Activated CD8-positive, alpha-beta memory T cell treated with anti-CD3 and anti-CD28 coated beads for 48 hours (primary cell): ENCODE measurements around the gene GIMAP8.

Experiments used
- DNase-seq, 3 experiments: peaks; one replicate each; pipeline ENCODE4 v3.0.0-alpha.2; 2020; ENCODE audit warnings: low read depth in 2 of 3, low spot score in 2 of 3

GIMAP8 gene

GRCh38 chr7:150450491-150451001, at the start of gene GIMAP8:
Gene GIMAP8, plus strand, starts transcription at chr7:150450630. Its CDS starts 16,069 bp downstream, at chr7:150466699.
- DNase-seq, result peak in 1 of 3 experiments; percentile 50

GRCh38 chr7:150400788-150401423, 49.5 kb upstream of the GIMAP8 start:
- DNase-seq, result no peak

DNA sequence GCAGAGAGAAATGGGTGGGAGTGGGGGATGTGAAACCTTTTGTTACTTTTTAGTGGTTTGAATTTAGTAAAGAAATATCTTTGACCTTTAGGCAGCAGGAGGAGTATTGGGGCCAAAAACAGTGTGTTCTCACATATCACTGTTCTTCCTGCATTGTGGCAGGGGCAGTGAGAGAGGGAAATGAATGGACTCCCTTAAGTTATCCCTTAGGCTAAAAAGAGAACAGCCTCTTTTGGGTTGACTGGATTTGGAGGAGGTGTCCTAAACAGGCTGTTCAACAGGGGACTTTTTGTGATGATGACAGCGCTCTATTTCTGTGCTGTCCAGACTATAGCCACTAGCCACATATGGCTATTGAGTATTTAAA, 49.0 kb upstream of the GIMAP8 start:
- no peak for DNase-seq

DNA sequence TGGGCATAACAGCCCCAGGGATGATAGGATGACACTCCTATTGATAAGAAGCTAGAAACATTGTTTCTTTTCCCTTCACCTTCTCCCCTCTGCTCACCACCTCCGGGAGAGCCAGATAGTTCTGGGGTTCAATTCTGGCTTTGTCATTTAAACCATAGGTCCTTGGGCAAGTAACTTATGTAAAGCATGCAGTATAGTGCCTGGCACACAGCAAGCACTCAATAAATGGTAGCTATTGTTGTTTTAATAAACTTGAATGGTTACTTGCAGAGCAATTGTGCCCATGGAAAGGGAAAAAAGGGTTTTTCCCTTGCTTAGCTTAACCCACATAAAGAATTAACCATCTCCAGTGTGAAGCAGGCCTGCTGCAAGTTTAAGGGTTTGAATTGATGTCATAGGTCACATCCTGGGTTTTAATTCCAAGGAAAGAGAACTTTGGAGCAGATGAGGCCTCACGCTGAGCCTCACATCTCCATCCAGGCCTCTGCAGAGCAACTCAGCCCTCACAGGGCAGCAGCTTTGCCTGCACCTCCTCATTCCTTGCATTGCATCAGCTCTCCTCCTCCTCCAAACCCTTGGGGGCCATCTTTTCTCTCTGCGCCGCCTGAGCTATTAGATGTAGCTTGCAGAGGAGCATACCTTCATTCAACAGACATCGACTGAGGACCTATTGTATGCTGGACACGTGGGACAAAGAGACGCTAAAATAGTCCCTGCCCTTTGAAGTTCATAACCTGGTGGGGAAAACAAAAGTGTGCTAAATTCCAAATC, 48.4 kb upstream of the GIMAP8 start:
- no peak for DNase-seq

GRCh38 chr7:150402671-150403321, 47.6 kb upstream of the GIMAP8 start:
- no peak for DNase-seq

- no peak for DNase-seq
Observed at GRCh38 chr7:150403376-150404171, 46.9 kb upstream of the GIMAP8 start.

GRCh38 chr7:150404172-150404804, 46.1 kb upstream of the GIMAP8 start:
- no peak for DNase-seq

- peak; percentile 40 to 72 (median 59) for DNase-seq
Observed at GRCh38 chr7:150404805-150405583, 45.4 kb upstream of the GIMAP8 start.

DNA sequence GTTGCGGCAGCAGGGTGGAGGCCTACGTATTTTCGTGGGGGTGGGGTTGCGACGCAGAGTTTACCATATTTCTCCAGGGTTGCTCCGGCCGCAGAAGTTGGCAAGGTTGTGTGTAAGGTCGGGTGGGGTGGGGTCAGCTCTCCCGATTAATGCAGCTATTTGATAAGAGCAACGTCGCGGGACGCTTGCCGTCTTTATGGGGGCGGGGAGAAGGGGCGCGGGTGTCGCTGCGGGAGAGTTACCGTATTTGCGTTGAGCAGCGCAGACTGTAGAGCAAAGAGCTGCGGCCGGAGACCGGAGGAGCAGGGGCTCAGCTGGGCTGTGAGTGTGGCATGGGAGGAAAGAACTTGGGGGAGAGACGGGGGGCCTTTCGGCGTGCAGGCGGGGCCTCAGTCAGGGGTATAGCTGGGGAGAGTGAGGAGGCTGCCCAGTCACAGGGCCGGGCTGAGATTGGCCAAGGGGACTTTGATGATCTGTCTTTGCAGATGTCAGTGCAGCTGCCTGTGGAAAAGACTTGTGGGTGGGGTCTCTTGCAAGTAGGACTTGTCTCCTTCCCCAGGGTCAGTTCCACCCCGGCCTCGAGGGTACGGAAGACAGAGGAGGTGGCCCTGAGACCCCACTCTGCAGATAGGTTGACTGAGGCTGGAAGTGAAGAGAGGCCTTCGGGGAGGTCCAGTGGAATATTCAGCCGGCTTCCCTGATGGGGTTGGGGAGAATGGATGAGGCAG, 44.7 kb upstream of the GIMAP8 start:
- no peak for DNase-seq

- DNase-seq, result no peak
Observed at GRCh38 chr7:150406312-150406566, 44.2 kb upstream of the GIMAP8 start.

- no peak for DNase-seq
Observed at GRCh38 chr7:150406567-150407421, 43.6 kb upstream of the GIMAP8 start.

- no peak for DNase-seq
Observed at GRCh38 chr7:150407588-150408392, 42.6 kb upstream of the GIMAP8 start.

DNA sequence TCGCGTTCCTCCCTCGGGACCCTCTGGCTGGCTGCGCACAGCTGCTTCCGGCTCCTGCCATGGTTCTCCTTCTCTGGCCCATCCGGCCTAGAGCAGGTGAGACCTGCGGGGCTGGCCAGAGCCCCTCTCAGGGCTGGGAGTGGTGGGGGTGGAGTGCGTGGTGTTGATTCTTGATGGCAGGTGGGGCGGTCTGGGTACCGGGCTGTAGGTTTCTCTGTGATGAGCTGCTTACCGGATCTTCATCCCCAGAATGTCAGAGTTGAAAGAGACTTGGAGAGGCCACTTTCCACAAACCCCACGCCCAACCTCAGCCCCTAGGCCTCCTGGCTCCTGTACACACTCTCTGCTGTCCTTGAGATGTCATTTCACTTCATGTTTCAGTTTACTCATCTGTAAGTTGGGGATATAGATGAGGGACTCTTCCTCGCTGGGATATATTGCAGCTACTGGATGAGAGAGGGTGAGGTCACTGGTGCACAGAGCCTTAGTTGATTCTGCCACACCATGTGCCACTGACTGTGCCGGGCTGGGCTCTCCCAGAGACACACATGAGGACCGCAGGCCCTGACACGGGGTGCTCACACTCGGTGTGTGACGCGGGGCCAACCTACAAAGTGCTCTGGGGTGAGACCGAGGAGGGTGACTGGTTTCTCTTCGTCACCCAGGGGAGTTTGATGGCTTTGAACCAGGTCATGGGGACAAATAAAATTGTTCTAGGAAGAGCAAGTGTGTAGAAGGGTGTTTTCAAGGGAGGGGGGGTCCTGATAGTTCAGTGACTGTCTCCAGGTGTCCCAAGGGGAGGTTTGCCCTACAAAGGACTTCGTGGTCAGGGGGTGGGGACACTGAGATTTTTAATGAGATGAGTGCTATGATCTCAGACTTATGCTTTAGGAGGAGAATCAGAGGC, 41.8 kb upstream of the GIMAP8 start:
- no peak for DNase-seq

GRCh38 chr7:150409300-150410030, 41.0 kb upstream of the GIMAP8 start:
- no peak for DNase-seq

DNA sequence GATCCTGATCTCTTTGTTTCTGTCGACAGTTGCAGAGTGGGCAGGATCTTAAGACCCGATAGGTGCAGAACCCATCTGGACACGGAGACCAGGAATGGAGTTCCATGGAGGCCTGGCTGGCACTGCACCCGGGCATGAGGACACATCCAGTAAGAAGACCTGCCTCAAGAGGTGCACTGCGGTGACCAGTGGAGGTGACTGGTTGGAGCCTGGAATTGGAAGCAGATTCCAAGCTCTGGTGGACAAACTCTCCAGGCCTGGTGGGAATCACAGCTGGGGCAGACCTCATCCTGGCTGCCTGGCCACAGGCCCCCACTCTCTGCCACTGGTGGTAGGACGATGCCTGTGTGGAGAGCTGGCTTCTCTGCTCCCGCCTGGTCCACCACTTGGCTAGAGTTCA, 40.3 kb upstream of the GIMAP8 start:
- DNase-seq, result no peak

DNA sequence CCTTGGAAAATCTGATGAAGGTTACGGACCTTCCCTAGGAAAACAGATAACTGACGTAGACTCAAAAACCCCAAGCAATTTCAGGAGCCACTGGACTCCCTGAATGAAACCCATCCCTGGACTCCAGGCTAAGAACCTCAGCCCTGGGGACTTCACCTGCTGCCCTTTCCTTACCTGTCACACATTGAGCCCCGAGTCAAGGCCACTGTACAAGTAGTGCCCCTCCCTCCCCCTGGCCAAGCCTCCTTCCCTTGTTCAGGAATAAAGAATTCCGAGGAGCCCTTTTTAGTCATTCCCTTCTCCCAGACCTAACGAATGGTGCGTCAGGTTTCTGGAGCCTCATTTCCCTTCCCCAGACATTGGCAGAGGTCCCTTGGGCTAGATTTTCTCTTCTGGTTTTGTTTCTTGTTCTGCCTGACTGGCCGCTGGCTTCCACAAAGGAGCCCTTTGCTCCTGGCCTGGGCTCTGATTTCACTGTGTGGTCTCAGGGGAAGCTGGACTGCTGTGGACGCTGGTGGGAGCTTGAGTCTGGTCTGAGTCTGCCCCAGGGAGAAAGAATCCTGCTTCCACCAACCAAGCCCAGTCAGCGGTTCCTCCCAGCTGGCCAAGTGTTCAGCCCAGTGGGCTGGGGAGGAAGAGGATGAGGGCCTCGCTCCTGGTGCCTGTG, 39.6 kb upstream of the GIMAP8 start:
- DNase-seq, result no peak
